Tibial artery (tissue), 4 donors: Measurements from ENCODE around the gene NAT14.
A peak's percentile ranks its signal among the peaks of the same experiment; 100 is the strongest.

Source experiments
- DNase-seq, 2 donors: peaks; one replicate each; pipeline ENCODE4 v3.0.0-alpha.2; 2019
- H3K27ac ChIP-seq, 2 donors: fragments of 200-600 bp; sonication (generic) in 1 of 2; 1 replicate in 1 of 2; 2 replicates in 1 of 2; pipeline ENCODE4 v1.5.1; 2018 to 2019; ENCODE audit warnings: mild to moderate bottlenecking in 1 of 2
- H3K27me3 ChIP-seq, 2 donors: fragments of 200-600 bp; sonication (generic) in 1 of 2; one replicate each; pipeline versions ENCODE4 v1.5.1 to v1.6.0; 2016 to 2019
- H3K36me3 ChIP-seq, 3 donors: fragments of 200-600 bp; sonication (generic) in 2 of 3; one replicate each; pipeline ENCODE4 v1.5.1; 2016 to 2019; ENCODE audit warnings: mild to moderate bottlenecking in 2 of 3
- H3K4me1 ChIP-seq, 4 donors: fragments of 200-600 bp; sonication (generic) in 2 of 4; 1 replicate in 3 of 4; 2 replicates in 1 of 4; pipeline ENCODE4 v1.5.1; 2016 to 2019
- H3K4me3 ChIP-seq, 2 donors: fragments of 200-600 bp; sonication (generic) in 1 of 2; 1 replicate in 1 of 2; 2 replicates in 1 of 2; pipeline ENCODE4 v1.5.1; 2018 to 2019; ENCODE audit warnings: mild to moderate bottlenecking in 2 of 2
- H3K9me3 ChIP-seq, 3 donors: fragments of 200-600 bp; sonication (generic) in 1 of 3; one replicate each; pipeline ENCODE4 v1.5.1; 2016 to 2019
- CTCF ChIP-seq, 2 experiments: fragments of 200-600 bp in 1 of 2; fragments of 450-650 bp in 1 of 2; IDR thresholded peaks; one replicate each; pipeline ENCODE4 v1.5.1; 2017 to 2019; ENCODE audit warnings: antibody characterized with exemption in 2 of 2, mild to moderate bottlenecking in 1 of 2, moderate library complexity in 1 of 2
- intact Hi-C: fragments of 100-400 bp; cut with DNase I; formaldehyde crosslinking; loops from one replicate; pipeline ENCODE4 v1.15.0; 2023; ENCODE audit warnings: low total_unique reads

Gene NAT14

GRCh38 chr19:55484593-55485438, at the start of gene NAT14:
NAT14 (plus strand) TSS chr19:55485188; CDS start chr19:55485709, 521 bp downstream.
- peak within 1 kb of the TSS; percentile 60 to 86 for H3K27ac ChIP-seq
- intact Hi-C loops = no loop called here
- peaks cover 0 to 61% of the 10 kb centered on the region in 2 donors for H3K27me3 ChIP-seq
- H3K9me3 ChIP-seq = no peaks in the 10 kb centered on the region
- H3K4me3 ChIP-seq = peak within 1 kb of the TSS; percentile 47 to 55
- H3K36me3 ChIP-seq = peaks cover 11 to 32% (median 30%) of the 10 kb centered on the region in 3 donors
- DNase-seq = no peak
- H3K4me1 ChIP-seq = peaks cover 0 to 55% (median 35%) of the 10 kb centered on the region in 4 donors
- no peak for TF ChIP-seq CTCF (IDR thresholded peaks at IDR 0.05)

- intact Hi-C loops = no loop called here
- Histone ChIP-seq H3K36me3 (no peaks in the 10 kb centered on the region), H3K4me1 (peaks cover 0 to 17% (median 5%) of the 10 kb centered on the region in 4 donors), H3K27me3 (peaks cover 5 to 79% of the 10 kb centered on the region in 2 donors), H3K4me3 (no peak overlapping the region), H3K27ac (no peak overlapping the region), H3K9me3 (no peaks in the 10 kb centered on the region)
- TF ChIP-seq CTCF (IDR thresholded peaks at IDR 0.05) = no peak
- DNase-seq = no peak
Observed at GRCh38 chr19:55436847-55437246, 48.1 kb upstream of the NAT14 start.

GRCh38 chr19:55437410-55437809, 47.6 kb upstream of the NAT14 start:
- Histone ChIP-seq H3K27me3 (peaks cover 5 to 79% of the 10 kb centered on the region in 2 donors), H3K27ac (no peak overlapping the region), H3K4me1 (peaks cover 0 to 23% (median 9%) of the 10 kb centered on the region in 4 donors), H3K36me3 (no peaks in the 10 kb centered on the region), H3K4me3 (no peak overlapping the region), H3K9me3 (no peaks in the 10 kb centered on the region)
- intact Hi-C loops = no loop called here
- no peak for TF ChIP-seq CTCF (IDR thresholded peaks at IDR 0.05)
- no peak for DNase-seq

GRCh38 chr19:55439052-55439451, 45.9 kb upstream of the NAT14 start:
- intact Hi-C loops = no loop called here

GRCh38 chr19:55440411-55441105, 44.4 kb upstream of the NAT14 start:
- no peak overlapping the region for H3K4me3 ChIP-seq
- no peak for DNase-seq

More at GRCh38 chr19:55439052-55439451, 45.9 kb upstream of the NAT14 start:
- Histone ChIP-seq H3K4me3 (no peak overlapping the region), H3K27me3 (peaks cover 0 to 78% of the 10 kb centered on the region in 2 donors), H3K36me3 (no peaks in the 10 kb centered on the region), H3K4me1 (peaks cover 0 to 22% (median 9%) of the 10 kb centered on the region in 4 donors), H3K9me3 (no peaks in the 10 kb centered on the region), H3K27ac (no peak overlapping the region)
- DNase-seq = no peak
- TF ChIP-seq CTCF (IDR thresholded peaks at IDR 0.05) = no peak

More at GRCh38 chr19:55440411-55441105, 44.4 kb upstream of the NAT14 start:
- H3K27ac ChIP-seq = no peak overlapping the region
- H3K27me3 ChIP-seq = peaks cover 0 to 93% of the 10 kb centered on the region in 2 donors
- peaks cover 0 to 22% (median 9%) of the 10 kb centered on the region in 4 donors for H3K4me1 ChIP-seq
- TF ChIP-seq CTCF (IDR thresholded peaks at IDR 0.05) = no peak
- no peaks in the 10 kb centered on the region for H3K36me3 ChIP-seq
- no peaks in the 10 kb centered on the region for H3K9me3 ChIP-seq
- intact Hi-C loops = no loop called here
